ENCODE measurements around the gene PRPSAP2. TPM values are rescaled to one million over a fixed set of nuclear protein-coding genes. Genes with fewer than 3 reads are reported as not detected.

Gene PRPSAP2
- total and polyA plus RNA-seq, 4 donors: 18.2 to 56.1 (median 23.3) TPM

DNA sequence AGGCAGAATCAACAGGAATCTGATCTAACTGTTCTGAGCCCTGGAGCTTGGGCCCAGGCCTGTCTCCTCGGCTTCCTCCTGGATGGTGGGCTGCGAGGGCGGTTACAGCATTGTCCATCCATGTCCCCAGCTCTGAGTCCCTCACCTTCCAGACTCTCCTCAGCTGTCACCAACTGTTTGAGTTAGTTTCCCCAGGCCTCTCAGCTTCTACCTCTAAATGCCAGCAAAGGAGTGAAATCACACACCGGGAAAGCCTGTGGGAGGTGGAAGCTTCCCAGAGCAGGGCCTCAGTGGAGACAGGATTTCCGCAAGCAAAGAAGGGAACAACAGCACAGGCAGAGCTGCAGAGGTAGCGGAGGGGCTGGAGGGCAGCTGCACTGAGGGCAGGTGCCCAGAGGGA is 9.4 kb upstream of the PRPSAP2 start:
- no peaks in the 10 kb centered on the region for H3K27me3 ChIP-seq (ENCODE audit: control insufficient read depth in 3 of 3, insufficient read depth in 3 of 3, low read length in 2 of 3)
- no peak overlapping the region for H3K9ac ChIP-seq (ENCODE audit: insufficient read depth in 1 of 2, low read length in 2 of 2)
- no peak overlapping the region for H3K4me3 ChIP-seq
- H3K27ac ChIP-seq (ENCODE audit: low read depth in 1 of 2, low read length in 1 of 2): no peak overlapping the region
- no peak for DNase-seq
- H3K36me3 ChIP-seq (ENCODE audit: control insufficient read depth in 4 of 4, insufficient read depth in 4 of 4, low read length in 4 of 4): no peaks in the 10 kb centered on the region
- no peaks in the 10 kb centered on the region for H3K9me3 ChIP-seq (ENCODE audit: control insufficient read depth in 4 of 4, insufficient read depth in 3 of 4, low read length in 3 of 4)
- TF ChIP-seq, protein P1, sequence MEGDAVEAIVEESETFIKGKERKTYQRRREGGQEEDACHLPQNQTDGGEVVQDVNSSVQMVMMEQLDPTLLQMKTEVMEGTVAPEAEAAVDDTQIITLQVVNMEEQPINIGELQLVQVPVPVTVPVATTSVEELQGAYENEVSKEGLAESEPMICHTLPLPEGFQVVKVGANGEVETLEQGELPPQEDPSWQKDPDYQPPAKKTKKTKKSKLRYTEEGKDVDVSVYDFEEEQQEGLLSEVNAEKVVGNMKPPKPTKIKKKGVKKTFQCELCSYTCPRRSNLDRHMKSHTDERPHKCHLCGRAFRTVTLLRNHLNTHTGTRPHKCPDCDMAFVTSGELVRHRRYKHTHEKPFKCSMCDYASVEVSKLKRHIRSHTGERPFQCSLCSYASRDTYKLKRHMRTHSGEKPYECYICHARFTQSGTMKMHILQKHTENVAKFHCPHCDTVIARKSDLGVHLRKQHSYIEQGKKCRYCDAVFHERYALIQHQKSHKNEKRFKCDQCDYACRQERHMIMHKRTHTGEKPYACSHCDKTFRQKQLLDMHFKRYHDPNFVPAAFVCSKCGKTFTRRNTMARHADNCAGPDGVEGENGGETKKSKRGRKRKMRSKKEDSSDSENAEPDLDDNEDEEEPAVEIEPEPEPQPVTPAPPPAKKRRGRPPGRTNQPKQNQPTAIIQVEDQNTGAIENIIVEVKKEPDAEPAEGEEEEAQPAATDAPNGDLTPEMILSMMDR (IDR thresholded peaks at IDR 0.05; ENCODE audit: control extremely low read depth, extremely low read depth): no peak
- 95 to 97% methylated on average over 6 of the region's 6 CpGs for WGBS, 2 donors
- no peaks in the 10 kb centered on the region for H3K4me1 ChIP-seq (ENCODE audit: control insufficient read depth in 5 of 5, insufficient read depth in 5 of 5, low read length in 5 of 5)
- ATAC-seq (ENCODE audit: insufficient read depth, low FRiP score): no peak

DNA sequence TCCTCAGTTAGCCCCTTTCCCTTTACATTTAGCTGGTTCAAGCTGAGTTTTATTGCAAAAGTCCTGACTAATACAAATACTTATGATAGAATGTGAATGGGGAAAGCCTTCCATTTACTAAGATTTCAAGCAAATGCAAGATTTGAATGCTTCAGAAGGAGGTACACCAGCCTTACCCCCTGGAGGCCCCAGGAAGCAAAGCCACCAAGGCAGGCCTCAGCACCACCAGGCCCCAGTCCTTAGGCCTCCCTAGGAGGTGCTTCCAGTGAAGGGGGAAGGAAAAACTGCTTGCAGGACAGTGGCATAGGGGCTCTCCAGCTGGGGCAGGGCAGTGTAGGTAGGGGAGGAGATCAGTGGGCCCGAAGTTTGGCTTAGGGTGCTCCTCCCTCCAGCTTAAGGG is 7.3 kb upstream of the PRPSAP2 start:
- Histone ChIP-seq H3K9ac (ENCODE audit: insufficient read depth in 1 of 2, low read length in 2 of 2) (no peak overlapping the region), H3K27ac (ENCODE audit: low read depth in 1 of 2, low read length in 1 of 2) (no peak overlapping the region), H3K4me1 (ENCODE audit: control insufficient read depth in 5 of 5, insufficient read depth in 5 of 5, low read length in 5 of 5) (peaks cover 0 to 7% (median 0%) of the 10 kb centered on the region in 5 donors), H3K36me3 (ENCODE audit: control insufficient read depth in 4 of 4, insufficient read depth in 4 of 4, low read length in 4 of 4) (no peaks in the 10 kb centered on the region), H3K27me3 (ENCODE audit: control insufficient read depth in 3 of 3, insufficient read depth in 3 of 3, low read length in 2 of 3) (no peaks in the 10 kb centered on the region), H3K4me3 (no peak overlapping the region), H3K9me3 (ENCODE audit: control insufficient read depth in 4 of 4, insufficient read depth in 3 of 4, low read length in 3 of 4) (no peaks in the 10 kb centered on the region)
- no peak for DNase-seq
- TF ChIP-seq, protein P1 (IDR thresholded peaks at IDR 0.05; ENCODE audit: control extremely low read depth, extremely low read depth): no peak
- no peak for ATAC-seq (ENCODE audit: insufficient read depth, low FRiP score)
- WGBS, 2 donors: 64 to 84% methylated on average over 1 of the region's 1 CpG

DNA sequence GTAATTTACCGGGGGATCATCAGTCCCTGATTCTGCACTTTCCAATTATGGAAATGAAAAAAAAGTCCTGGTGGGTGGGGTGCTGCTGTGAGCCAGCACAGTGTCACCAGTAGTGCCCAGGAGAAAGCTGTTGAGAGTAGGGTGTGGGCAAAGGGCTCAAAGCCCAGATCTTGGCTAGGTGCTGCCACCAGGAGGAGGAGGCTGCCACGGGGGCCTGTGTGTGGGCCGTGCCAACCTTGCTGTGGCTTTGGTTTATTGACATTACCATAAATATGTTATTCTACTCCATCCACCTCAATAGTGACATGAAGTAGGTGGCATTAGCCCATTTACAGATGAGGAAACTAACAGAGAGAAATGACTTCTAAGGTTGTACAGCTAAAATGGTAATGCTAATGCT is 6.7 kb upstream of the PRPSAP2 start:
- DNase-seq (no peak), ATAC-seq (ENCODE audit: insufficient read depth, low FRiP score) (no peak)
- TF ChIP-seq, protein P1 (IDR thresholded peaks at IDR 0.05; ENCODE audit: control extremely low read depth, extremely low read depth): no peak

DNA sequence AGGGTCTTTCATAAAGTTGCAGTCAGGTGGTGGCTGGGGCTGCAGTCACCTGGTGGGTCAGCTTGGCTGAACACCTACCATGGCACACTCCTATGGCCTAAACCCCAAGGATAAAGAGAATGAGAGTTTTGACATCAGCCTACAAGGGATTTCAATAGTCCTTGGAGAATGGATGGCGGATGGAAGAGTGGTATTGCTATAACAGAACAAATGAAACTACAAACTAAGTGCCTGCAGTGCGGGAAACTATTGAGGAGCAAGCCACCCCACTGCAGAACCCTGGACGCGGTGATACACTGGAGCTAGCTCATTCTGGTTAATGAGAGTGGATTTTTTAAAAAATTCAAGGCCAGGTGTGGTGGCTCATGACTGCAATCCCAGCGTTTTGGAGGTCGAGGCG is 3.0 kb upstream of the PRPSAP2 start:
- Histone ChIP-seq H3K27ac (ENCODE audit: low read depth in 1 of 2, low read length in 1 of 2) (no peak overlapping the region), H3K9ac (ENCODE audit: insufficient read depth in 1 of 2, low read length in 2 of 2) (no peak overlapping the region), H3K27me3 (ENCODE audit: control insufficient read depth in 3 of 3, insufficient read depth in 3 of 3, low read length in 2 of 3) (no peaks in the 10 kb centered on the region), H3K4me3 (no peak overlapping the region), H3K4me1 (ENCODE audit: control insufficient read depth in 5 of 5, insufficient read depth in 5 of 5, low read length in 5 of 5) (peaks cover 0 to 20% (median 4%) of the 10 kb centered on the region in 5 donors), H3K36me3 (ENCODE audit: control insufficient read depth in 4 of 4, insufficient read depth in 4 of 4, low read length in 4 of 4) (no peaks in the 10 kb centered on the region), H3K9me3 (ENCODE audit: control insufficient read depth in 4 of 4, insufficient read depth in 3 of 4, low read length in 3 of 4) (no peaks in the 10 kb centered on the region)
- TF ChIP-seq, protein P1 (IDR thresholded peaks at IDR 0.05; ENCODE audit: control extremely low read depth, extremely low read depth): no peak
- DNase-seq (no peak), ATAC-seq (ENCODE audit: insufficient read depth, low FRiP score) (no peak)
- 90% methylated on average over 7 of the region's 7 CpGs for WGBS, 2 donors

More for the DNA sequence above, 6.7 kb upstream of the PRPSAP2 start:
- H3K4me1 ChIP-seq (ENCODE audit: control insufficient read depth in 5 of 5, insufficient read depth in 5 of 5, low read length in 5 of 5): peaks cover 0 to 8% (median 0%) of the 10 kb centered on the region in 5 donors
- WGBS, 2 donors: 68 to 77% methylated on average over 3 of the region's 3 CpGs
- H3K9me3 ChIP-seq (ENCODE audit: control insufficient read depth in 4 of 4, insufficient read depth in 3 of 4, low read length in 3 of 4): no peaks in the 10 kb centered on the region
- no peaks in the 10 kb centered on the region for H3K27me3 ChIP-seq (ENCODE audit: control insufficient read depth in 3 of 3, insufficient read depth in 3 of 3, low read length in 2 of 3)
- H3K36me3 ChIP-seq (ENCODE audit: control insufficient read depth in 4 of 4, insufficient read depth in 4 of 4, low read length in 4 of 4): no peaks in the 10 kb centered on the region
- H3K27ac ChIP-seq (ENCODE audit: low read depth in 1 of 2, low read length in 1 of 2): no peak overlapping the region
- no peak overlapping the region for H3K4me3 ChIP-seq
- no peak overlapping the region for H3K9ac ChIP-seq (ENCODE audit: insufficient read depth in 1 of 2, low read length in 2 of 2)
